Testis (tissue), 3 donors: Measurements from ENCODE around the gene SYNPR. TPM values are rescaled to one million over a fixed set of nuclear protein-coding genes. Genes with fewer than 3 reads are reported as not detected.

Experiments used
- DNase-seq: peaks from one replicate; pipeline ENCODE4 v3.0.0-alpha.2; 2019
- H3K27ac ChIP-seq, 2 donors: fragments of 200-600 bp; sonication (generic); one replicate each; pipeline ENCODE4 v1.5.1; 2019
- H3K27me3 ChIP-seq: fragments of 200-600 bp; sonication (generic); one replicate; pipeline ENCODE4 v1.5.1; 2019
- H3K36me3 ChIP-seq: fragments of 200-600 bp; sonication (generic); one replicate; pipeline ENCODE4 v1.5.1; 2017; ENCODE audit warnings: low read depth; ENCODE audit errors: missing control alignments
- H3K4me1 ChIP-seq: fragments of 200-600 bp; sonication (generic); one replicate; pipeline ENCODE4 v1.5.1; 2019
- H3K4me3 ChIP-seq, 2 donors: fragments of 200-600 bp; sonication (generic); one replicate each; pipeline ENCODE4 v1.5.1; 2017 to 2019
- H3K9me3 ChIP-seq: fragments of 200-600 bp; sonication (generic); one replicate; pipeline ENCODE4 v1.5.1; 2017
- POLR2A ChIP-seq: fragments of 450-650 bp; IDR thresholded peaks from one replicate; pipeline ENCODE4 v1.6.1; 2017; ENCODE audit warnings: antibody characterized with exemption, mild to moderate bottlenecking, moderate library complexity
- WGBS, 2 donors: methylation state at CpG; one replicate each; pipeline ENCODE4 v1.1.5; 2018; 5-methylcytosine and 5-hydroxymethylcytosine counted together
- intact Hi-C: fragments of 100-400 bp; cut with DNase I; formaldehyde crosslinking; loops from one replicate; pipeline ENCODE4 v1.15.1; 2023; ENCODE audit warnings: low total_unique reads
- polyA plus RNA-seq: library from polyadenylated mRNA; stranded (reverse); fragments of 350-450 nt; fragmentation: Illumina TruSeq; extraction: RNeasy Lipid Tissue Mini Kit (QIAGEN cat#74804); gene quantifications from one replicate; pipeline ENCODE4 v1.2.3, GENCODE V29; 2014; ENCODE audit warnings: low read depth, low replicate concordance; ENCODE audit not compliant: insufficient read depth
- total RNA-seq, 2 donors: library from RNA; depleted of rRNA; stranded (reverse); fragments of >200 nt; gene quantifications; one replicate each; pipeline ENCODE4 v1.2.3, GENCODE V29; 2016
- TF ChIP-seq, protein P1 (sequence below), 3 experiments: fragments of 450-650 bp in 2 of 3; fragments of 200-600 bp in 1 of 3; sonication (generic) in 1 of 3; IDR thresholded peaks; one replicate each; pipeline ENCODE4 v1.5.1; 2016 to 2019; ENCODE audit warnings: antibody characterized with exemption in 3 of 3, mild to moderate bottlenecking in 2 of 3, moderate library complexity in 1 of 3

SYNPR gene
- total and polyA plus RNA-seq, 3 donors from 2014 or later: not detected

DNA sequence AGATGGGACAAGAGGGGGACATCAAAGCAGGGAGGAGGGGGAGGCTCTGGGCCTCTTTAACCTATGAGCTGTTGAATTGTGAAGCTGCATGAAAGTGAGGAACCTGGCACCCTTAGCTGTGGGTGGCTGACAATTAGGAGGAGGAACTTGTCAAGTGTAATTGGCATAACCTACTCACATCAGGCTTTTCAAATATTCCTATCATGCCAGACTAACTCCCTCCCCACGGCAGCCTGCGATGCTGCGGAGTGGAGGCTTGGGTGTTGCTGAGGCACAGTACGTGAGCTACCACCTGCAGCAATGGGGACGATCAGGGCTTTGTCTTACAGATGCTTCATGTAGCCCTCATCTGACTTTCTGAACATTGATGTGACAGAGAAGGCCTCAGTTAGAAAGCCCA lies 193.7 kb downstream of the SYNPR start:
- Histone ChIP-seq H3K27me3 (no peaks in the 10 kb centered on the region), H3K36me3 (no peaks in the 10 kb centered on the region), H3K4me3 (no peak overlapping the region), H3K27ac (no peak overlapping the region), H3K4me1 (no peaks in the 10 kb centered on the region), H3K9me3 (no peaks in the 10 kb centered on the region)
- intact Hi-C loops: no loop called here
- TF ChIP-seq, protein P1, sequence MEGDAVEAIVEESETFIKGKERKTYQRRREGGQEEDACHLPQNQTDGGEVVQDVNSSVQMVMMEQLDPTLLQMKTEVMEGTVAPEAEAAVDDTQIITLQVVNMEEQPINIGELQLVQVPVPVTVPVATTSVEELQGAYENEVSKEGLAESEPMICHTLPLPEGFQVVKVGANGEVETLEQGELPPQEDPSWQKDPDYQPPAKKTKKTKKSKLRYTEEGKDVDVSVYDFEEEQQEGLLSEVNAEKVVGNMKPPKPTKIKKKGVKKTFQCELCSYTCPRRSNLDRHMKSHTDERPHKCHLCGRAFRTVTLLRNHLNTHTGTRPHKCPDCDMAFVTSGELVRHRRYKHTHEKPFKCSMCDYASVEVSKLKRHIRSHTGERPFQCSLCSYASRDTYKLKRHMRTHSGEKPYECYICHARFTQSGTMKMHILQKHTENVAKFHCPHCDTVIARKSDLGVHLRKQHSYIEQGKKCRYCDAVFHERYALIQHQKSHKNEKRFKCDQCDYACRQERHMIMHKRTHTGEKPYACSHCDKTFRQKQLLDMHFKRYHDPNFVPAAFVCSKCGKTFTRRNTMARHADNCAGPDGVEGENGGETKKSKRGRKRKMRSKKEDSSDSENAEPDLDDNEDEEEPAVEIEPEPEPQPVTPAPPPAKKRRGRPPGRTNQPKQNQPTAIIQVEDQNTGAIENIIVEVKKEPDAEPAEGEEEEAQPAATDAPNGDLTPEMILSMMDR (IDR thresholded peaks at IDR 0.05): no peak
- no peak for TF ChIP-seq POLR2A
- 78 to 79% methylated on average over 5 of the region's 5 CpGs for WGBS, 2 donors
- DNase-seq: no peak

DNA sequence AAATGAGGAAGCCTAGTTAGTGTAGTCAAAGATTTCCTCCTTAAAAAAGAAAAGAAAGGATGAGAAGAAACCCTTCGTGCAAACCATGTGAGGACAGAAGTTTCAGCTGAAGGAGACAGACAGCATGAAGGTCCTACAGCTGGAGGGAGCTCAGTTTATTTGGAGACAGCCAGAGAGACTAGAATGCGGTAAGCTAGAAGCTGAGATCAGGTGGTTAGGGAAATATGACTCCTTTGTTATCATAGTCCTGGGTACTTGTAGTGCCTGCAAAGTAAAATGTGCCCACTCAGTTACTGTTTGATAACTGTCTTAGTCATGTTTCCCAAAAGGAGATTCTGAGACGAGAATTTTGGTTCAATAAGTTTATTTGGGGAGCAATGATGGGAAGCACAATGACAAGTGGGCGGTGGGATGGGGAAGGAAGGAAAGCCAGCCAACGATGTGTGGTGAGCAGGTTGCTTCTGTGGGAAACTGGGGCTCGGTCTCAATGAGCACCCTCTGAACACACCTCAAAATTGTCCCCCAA lies 195.6 kb downstream of the SYNPR start:
- Histone ChIP-seq H3K4me1 (no peaks in the 10 kb centered on the region), H3K36me3 (no peaks in the 10 kb centered on the region), H3K9me3 (no peaks in the 10 kb centered on the region), H3K4me3 (no peak overlapping the region), H3K27me3 (no peaks in the 10 kb centered on the region), H3K27ac (no peak overlapping the region)
- 74 to 82% methylated on average over 6 of the region's 6 CpGs for WGBS, 2 donors
- no peak for DNase-seq
- intact Hi-C loops: no loop called here
- TF ChIP-seq POLR2A: no peak
- TF ChIP-seq, protein P1 (IDR thresholded peaks at IDR 0.05): no peak

DNA sequence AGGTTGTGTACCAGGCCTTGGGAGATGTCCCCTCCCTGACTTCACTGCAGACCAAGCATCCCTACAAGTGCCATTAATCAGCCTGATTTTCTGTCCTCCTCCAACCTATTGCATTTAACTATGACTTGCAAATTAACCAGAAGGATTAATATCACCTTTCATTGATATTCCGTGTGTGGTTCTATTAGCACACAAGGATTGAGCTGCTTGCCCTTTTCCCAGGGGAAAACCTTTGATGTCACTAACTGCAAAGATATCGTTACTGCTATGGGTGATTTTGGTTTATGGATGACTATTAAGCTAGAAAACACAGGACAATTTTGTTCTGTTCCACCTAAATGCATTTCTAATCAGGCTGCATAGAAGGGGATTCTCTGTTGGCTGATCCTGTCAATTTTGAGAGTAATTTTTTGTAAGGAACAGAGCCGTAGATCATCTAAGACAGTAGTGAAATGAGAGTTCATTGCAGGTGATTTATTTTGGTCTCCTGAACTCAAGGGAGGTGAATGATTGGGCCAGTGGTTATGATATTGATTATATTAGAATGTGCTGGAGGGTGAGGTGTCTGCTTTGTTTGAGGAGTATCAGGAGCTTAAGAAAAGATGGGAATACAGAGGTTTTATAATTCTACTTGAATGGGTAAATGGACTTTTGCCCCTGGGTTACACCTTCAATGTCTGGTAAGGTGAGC lies 196.9 kb downstream of the SYNPR start:
- Histone ChIP-seq H3K36me3 (no peaks in the 10 kb centered on the region), H3K9me3 (no peaks in the 10 kb centered on the region), H3K4me1 (no peaks in the 10 kb centered on the region), H3K4me3 (no peak overlapping the region), H3K27ac (no peak overlapping the region), H3K27me3 (no peaks in the 10 kb centered on the region)
- intact Hi-C loops: no loop called here
- TF ChIP-seq, protein P1 (IDR thresholded peaks at IDR 0.05): no peak
- no peak for TF ChIP-seq POLR2A
- DNase-seq: no peak
- WGBS, 2 donors: 88 to 89% methylated on average over 3 of the region's 3 CpGs

DNA sequence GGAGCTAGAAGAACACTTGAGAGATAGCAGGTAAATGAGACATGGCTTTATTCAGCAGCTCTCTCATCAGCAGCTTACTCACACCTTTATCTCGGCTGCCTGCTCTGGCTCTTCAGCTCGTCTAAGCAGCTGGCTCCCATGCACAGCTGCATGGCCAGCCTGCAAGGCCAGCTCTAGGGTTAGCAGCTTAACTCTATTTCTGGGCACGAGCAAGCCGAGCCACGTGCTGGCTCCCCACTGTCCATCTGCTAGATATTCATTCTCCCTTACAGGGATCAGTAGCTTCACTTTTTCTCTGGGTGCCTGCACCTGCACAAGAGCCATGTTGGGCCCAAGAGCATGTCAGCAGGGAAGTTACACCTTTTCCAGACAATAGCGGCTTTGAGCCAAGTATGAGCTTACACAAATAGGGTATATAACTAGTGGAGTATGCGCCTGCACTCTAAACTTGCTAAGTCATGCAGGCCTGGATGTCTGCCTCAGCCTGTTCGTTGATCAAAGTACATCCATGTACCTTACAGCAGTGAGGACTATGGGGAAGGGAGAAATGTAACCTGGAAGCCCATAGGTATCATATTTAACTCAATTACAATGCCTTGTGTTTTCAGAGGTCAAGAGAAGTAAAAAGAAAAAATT lies 199.5 kb downstream of the SYNPR start:
- no peak for DNase-seq
- TF ChIP-seq POLR2A: no peak
- TF ChIP-seq, protein P1 (IDR thresholded peaks at IDR 0.05): no peak
- Histone ChIP-seq H3K9me3 (no peaks in the 10 kb centered on the region), H3K4me1 (no peaks in the 10 kb centered on the region), H3K27ac (no peak overlapping the region), H3K27me3 (no peaks in the 10 kb centered on the region), H3K4me3 (no peak overlapping the region), H3K36me3 (no peaks in the 10 kb centered on the region)
- 88% methylated on average over 8 of the region's 8 CpGs for WGBS, 2 donors
- intact Hi-C loops: no loop called here
